GM18498 (cell line): Measurements from ENCODE around the gene C1orf159.
"Not testable (repeated sequence)": the region's sequence is repeated elsewhere in the genome, so short reads cannot be mapped to it uniquely, and the experiment has no call there.

Source experiments
- ATAC-seq: cut with Tn5 transposase; IDR thresholded peaks from one replicate; pipeline ENCODE4 v1.9.1; 2021; ENCODE audit warnings: mild to moderate bottlenecking, moderate library complexity; ENCODE audit not compliant: unreplicated experiment

The C1orf159 gene

GRCh38 chr1:1119272-1119890, 3.5 kb upstream of the C1orf159 start:
- ATAC-seq: no peak

- ATAC-seq: no peak
These were observed 3.0 kb upstream of the C1orf159 start for GRCh38 chr1:1118876-1119220.

GRCh38 chr1:1118011-1118875, 2.4 kb upstream of the C1orf159 start:
- ATAC-seq: no peak

- no peak for ATAC-seq
These were observed 1.6 kb upstream of the C1orf159 start for GRCh38 chr1:1117469-1117831.

- ATAC-seq: no peak
These were observed 996 bp upstream of the C1orf159 start for GRCh38 chr1:1116701-1117468.

- no peak for ATAC-seq
These were observed 628 bp downstream of the C1orf159 start for GRCh38 chr1:1115136-1115785.

- ATAC-seq: no peak
These were observed 1.5 kb downstream of the C1orf159 start for GRCh38 chr1:1114431-1114830.

GRCh38 chr1:1112237-1112985, 3.5 kb downstream of the C1orf159 start:
- no peak for ATAC-seq

GRCh38 chr1:1111516-1112236, 4.2 kb downstream of the C1orf159 start:
- ATAC-seq: no peak

GRCh38 chr1:1110561-1110971, 5.3 kb downstream of the C1orf159 start:
- no peak for ATAC-seq

- no peak for ATAC-seq
These were observed 6.1 kb downstream of the C1orf159 start for GRCh38 chr1:1109743-1110142.

- ATAC-seq: no peak
These were observed 9.2 kb downstream of the C1orf159 start for GRCh38 chr1:1106510-1107221.

GRCh38 chr1:1104152-1104551, 11.7 kb downstream of the C1orf159 start:
- ATAC-seq: not testable (repeated sequence)

GRCh38 chr1:1101503-1101902, 14.4 kb downstream of the C1orf159 start:
- ATAC-seq: no peak

- no peak for ATAC-seq
These were observed 15.6 kb downstream of the C1orf159 start for GRCh38 chr1:1100296-1100695.

- no peak for ATAC-seq
These were observed 16.2 kb downstream of the C1orf159 start for GRCh38 chr1:1099506-1100183.

- ATAC-seq: no peak
These were observed 17.0 kb downstream of the C1orf159 start for GRCh38 chr1:1098681-1099421.

GRCh38 chr1:1096136-1096535, 19.8 kb downstream of the C1orf159 start:
- ATAC-seq: not testable (repeated sequence)
